HG02571 (cell line): ENCODE results near the gene PSMD13.

ENCODE experiments used
- ATAC-seq: cut with Tn5 transposase; IDR thresholded peaks from one replicate; pipeline ENCODE4 v1.9.1; 2021; ENCODE audit warnings: mild to moderate bottlenecking, moderate library complexity; ENCODE audit not compliant: unreplicated experiment

The PSMD13 gene

GRCh38 chr11:270451-271318 lies 33.9 kb downstream of the PSMD13 start:
- ATAC-seq, result no peak

GRCh38 chr11:271319-271715 lies 34.5 kb downstream of the PSMD13 start:
- ATAC-seq, result no peak

GRCh38 chr11:272195-272930 lies 35.6 kb downstream of the PSMD13 start:
- ATAC-seq, result no peak

- ATAC-seq, result no peak
Observed at GRCh38 chr11:272931-273198, 36.1 kb downstream of the PSMD13 start.

GRCh38 chr11:276219-276618 lies 39.4 kb downstream of the PSMD13 start:
- no peak for ATAC-seq

GRCh38 chr11:278001-278951 lies 41.5 kb downstream of the PSMD13 start, which contains the start of gene NLRP6:
NLRP6 (plus strand) TSS chr11:278407; CDS start chr11:278570, 163 bp downstream.
- ATAC-seq, result no peak

- ATAC-seq, result no peak
Observed at GRCh38 chr11:279040-279965, 42.5 kb downstream of the PSMD13 start.

- no peak for ATAC-seq
Observed at GRCh38 chr11:279966-280705, 43.4 kb downstream of the PSMD13 start.

- ATAC-seq, result no peak
Observed at GRCh38 chr11:280706-281485, 44.1 kb downstream of the PSMD13 start.

GRCh38 chr11:281486-282161 lies 44.8 kb downstream of the PSMD13 start:
- no peak for ATAC-seq

- ATAC-seq, result no peak
Observed at GRCh38 chr11:282171-282570, 45.4 kb downstream of the PSMD13 start.

- ATAC-seq, result no peak
Observed at GRCh38 chr11:282630-283360, 46.0 kb downstream of the PSMD13 start.

- no peak for ATAC-seq
Observed at GRCh38 chr11:283405-284104, 46.8 kb downstream of the PSMD13 start.

GRCh38 chr11:284105-285020 lies 47.6 kb downstream of the PSMD13 start:
- no peak for ATAC-seq

GRCh38 chr11:285021-285893 lies 48.5 kb downstream of the PSMD13 start:
- no peak for ATAC-seq
